Myocyte (in vitro differentiated cells): ENCODE data around the gene KICS2. TPM values are rescaled to one million over a fixed set of nuclear protein-coding genes. Genes with fewer than 3 reads are reported as not detected.

Experiments used
- DNase-seq: peaks from one replicate; pipeline ENCODE4 v3.0.0-alpha.2; 2012; ENCODE audit warnings: low read depth
- total RNA-seq: library from RNA; depleted of rRNA; stranded (reverse); fragments of >200 nt; gene quantifications from 2 replicates; pipeline ENCODE4 v1.2.3, GENCODE V29; 2014

Gene KICS2
- total RNA-seq, 1 donor from 2014 or later: 7.2 TPM

GRCh38 chr12:64175254-64175945, 46.7 kb downstream of the KICS2 start:
- no peak for DNase-seq

- no peak for DNase-seq
These were observed 48.6 kb downstream of the KICS2 start for GRCh38 chr12:64173456-64173855.

Other genes starting within 250 kb of the KICS2 start
- gene C12orf56, start 168.5 kb upstream of the KICS2 start, total RNA-seq: not detected in 2 replicates
- 63.6 and 73.4 TPM in 2 replicates for gene XPOT, start 182.1 kb upstream of the KICS2 start, total RNA-seq
- 40.1 and 40.7 TPM in 2 replicates for gene TBK1, start 229.8 kb upstream of the KICS2 start, total RNA-seq